Measurements from ENCODE around the gene ZNF609. TPM values are rescaled to one million over a fixed set of nuclear protein-coding genes. Genes with fewer than 3 reads are reported as not detected.
A peak's percentile ranks its signal among the peaks of the same experiment; 100 is the strongest.

ZNF609 gene
- total and polyA plus RNA-seq, 2 of the 13 experiments (the other 11 are each of a cell fraction or from before 2014, with no cell fraction given), result 8.9 to 9.9 TPM

DNA sequence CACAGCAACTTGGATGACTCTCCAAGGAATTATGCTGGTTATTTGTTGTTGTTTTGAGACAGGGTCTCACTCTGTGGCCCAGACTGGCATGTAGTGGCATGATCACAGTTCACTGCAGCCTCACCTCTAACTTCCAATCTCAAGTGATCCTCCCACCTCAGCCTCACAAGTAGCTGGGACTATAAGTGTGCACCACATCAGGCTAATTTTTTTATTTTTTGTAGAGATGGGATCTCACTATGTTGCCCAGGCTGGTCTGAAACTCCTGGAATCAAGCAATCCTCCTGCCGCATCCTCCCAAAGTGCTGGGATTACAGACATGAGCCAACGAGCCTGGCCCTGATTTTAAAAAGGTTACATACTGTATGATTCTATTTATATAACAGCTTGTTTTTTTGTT is 252.0 kb downstream of the ZNF609 start:
- DNase-seq (ENCODE audit: low spot score), result no peak
- no TSS peak for BruUV-seq (replicated peaks)
- no peak overlapping the region for H3K27ac ChIP-seq (ENCODE audit: extremely low read length, insufficient read depth, low read length)
- H3K9ac ChIP-seq (ENCODE audit: insufficient read depth, low read depth, low read length), result no peak overlapping the region
- in situ Hi-C loops (cut with HindIII; ENCODE audit: extremely low pct_ligation_motif_present, low pct_unique_long_range_greater_than_20kb), result no loop called here
- POLR2A ChIA-PET, result interaction anchor here (0.6 kb wide), 1 partner anchor 320 kb away, joined by 3 read pairs; no protein-coding TSS in a partner anchor
- 29% methylated on average over 2 of the region's 2 CpGs for WGBS (ENCODE audit: low lambda C conversion rate)
- H3K36me3 ChIP-seq (replicated peaks in 1 of 2; ENCODE audit: control insufficient read depth in 1 of 2, insufficient read depth in 2 of 2, low read length in 2 of 2), result no peaks in the 10 kb centered on the region
- FAIRE-seq, result no peak
- H3K27me3 ChIP-seq (ENCODE audit: control insufficient read depth in 1 of 2, insufficient read depth in 2 of 2, low read length in 2 of 2), result no peaks in the 10 kb centered on the region
- H3K79me2 ChIP-seq (ENCODE audit: insufficient read depth, low read length), result no peaks in the 10 kb centered on the region
- TF ChIP-seq SMARCC2 (IDR thresholded peaks at IDR 0.05) (no peak), SIN3B (IDR thresholded peaks at IDR 0.05; ENCODE audit: low read length) (no peak), ZNF121 (CRISPR knock-in tag; IDR thresholded peaks at IDR 0.05) (peak; percentile 73), RFX3 (CRISPR knock-in tag; IDR thresholded peaks at IDR 0.05) (no peak)
- TF ChIP-seq, protein P1, sequence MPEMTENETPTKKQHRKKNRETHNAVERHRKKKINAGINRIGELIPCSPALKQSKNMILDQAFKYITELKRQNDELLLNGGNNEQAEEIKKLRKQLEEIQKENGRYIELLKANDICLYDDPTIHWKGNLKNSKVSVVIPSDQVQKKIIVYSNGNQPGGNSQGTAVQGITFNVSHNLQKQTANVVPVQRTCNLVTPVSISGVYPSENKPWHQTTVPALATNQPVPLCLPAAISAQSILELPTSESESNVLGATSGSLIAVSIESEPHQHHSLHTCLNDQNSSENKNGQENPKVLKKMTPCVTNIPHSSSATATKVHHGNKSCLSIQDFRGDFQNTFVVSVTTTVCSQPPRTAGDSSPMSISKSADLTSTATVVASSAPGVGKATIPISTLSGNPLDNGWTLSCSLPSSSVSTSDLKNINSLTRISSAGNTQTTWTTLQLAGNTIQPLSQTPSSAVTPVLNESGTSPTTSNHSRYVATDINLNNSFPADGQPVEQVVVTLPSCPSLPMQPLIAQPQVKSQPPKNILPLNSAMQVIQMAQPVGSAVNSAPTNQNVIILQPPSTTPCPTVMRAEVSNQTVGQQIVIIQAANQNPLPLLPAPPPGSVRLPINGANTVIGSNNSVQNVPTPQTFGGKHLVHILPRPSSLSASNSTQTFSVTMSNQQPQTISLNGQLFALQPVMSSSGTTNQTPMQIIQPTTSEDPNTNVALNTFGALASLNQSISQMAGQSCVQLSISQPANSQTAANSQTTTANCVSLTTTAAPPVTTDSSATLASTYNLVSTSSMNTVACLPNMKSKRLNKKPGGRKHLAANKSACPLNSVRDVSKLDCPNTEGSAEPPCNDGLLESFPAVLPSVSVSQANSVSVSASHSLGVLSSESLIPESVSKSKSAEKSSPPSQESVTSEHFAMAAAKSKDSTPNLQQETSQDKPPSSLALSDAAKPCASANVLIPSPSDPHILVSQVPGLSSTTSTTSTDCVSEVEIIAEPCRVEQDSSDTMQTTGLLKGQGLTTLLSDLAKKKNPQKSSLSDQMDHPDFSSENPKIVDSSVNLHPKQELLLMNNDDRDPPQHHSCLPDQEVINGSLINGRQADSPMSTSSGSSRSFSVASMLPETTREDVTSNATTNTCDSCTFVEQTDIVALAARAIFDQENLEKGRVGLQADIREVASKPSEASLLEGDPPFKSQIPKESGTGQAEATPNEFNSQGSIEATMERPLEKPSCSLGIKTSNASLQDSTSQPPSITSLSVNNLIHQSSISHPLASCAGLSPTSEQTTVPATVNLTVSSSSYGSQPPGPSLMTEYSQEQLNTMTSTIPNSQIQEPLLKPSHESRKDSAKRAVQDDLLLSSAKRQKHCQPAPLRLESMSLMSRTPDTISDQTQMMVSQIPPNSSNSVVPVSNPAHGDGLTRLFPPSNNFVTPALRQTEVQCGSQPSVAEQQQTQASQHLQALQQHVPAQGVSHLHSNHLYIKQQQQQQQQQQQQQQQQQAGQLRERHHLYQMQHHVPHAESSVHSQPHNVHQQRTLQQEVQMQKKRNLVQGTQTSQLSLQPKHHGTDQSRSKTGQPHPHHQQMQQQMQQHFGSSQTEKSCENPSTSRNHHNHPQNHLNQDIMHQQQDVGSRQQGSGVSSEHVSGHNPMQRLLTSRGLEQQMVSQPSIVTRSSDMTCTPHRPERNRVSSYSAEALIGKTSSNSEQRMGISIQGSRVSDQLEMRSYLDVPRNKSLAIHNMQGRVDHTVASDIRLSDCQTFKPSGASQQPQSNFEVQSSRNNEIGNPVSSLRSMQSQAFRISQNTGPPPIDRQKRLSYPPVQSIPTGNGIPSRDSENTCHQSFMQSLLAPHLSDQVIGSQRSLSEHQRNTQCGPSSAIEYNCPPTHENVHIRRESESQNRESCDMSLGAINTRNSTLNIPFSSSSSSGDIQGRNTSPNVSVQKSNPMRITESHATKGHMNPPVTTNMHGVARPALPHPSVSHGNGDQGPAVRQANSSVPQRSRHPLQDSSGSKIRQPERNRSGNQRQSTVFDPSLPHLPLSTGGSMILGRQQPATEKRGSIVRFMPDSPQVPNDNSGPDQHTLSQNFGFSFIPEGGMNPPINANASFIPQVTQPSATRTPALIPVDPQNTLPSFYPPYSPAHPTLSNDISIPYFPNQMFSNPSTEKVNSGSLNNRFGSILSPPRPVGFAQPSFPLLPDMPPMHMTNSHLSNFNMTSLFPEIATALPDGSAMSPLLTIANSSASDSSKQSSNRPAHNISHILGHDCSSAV (CRISPR knock-in tag; IDR thresholded peaks at IDR 0.05; ENCODE audit: borderline replicate concordance), result no peak
- TF ChIP-seq, protein P2, sequence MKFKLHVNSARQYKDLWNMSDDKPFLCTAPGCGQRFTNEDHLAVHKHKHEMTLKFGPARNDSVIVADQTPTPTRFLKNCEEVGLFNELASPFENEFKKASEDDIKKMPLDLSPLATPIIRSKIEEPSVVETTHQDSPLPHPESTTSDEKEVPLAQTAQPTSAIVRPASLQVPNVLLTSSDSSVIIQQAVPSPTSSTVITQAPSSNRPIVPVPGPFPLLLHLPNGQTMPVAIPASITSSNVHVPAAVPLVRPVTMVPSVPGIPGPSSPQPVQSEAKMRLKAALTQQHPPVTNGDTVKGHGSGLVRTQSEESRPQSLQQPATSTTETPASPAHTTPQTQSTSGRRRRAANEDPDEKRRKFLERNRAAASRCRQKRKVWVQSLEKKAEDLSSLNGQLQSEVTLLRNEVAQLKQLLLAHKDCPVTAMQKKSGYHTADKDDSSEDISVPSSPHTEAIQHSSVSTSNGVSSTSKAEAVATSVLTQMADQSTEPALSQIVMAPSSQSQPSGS (CRISPR knock-in tag; IDR thresholded peaks at IDR 0.05), result no peak
- H3K9me3 ChIP-seq (ENCODE audit: low read length), result no peaks in the 10 kb centered on the region
- intact Hi-C loops (cut with micrococcal nuclease; ENCODE audit: unreplicated experiment), result no loop called here
- H3K4me2 ChIP-seq (ENCODE audit: low read depth, low read length), result no peak overlapping the region
- H3K4me1 ChIP-seq (ENCODE audit: insufficient read depth, low read length), result peaks cover 21% of the 10 kb centered on the region
- no peak for ATAC-seq
- H2AFZ ChIP-seq (ENCODE audit: low read length), result no peak overlapping the region
- H4K20me1 ChIP-seq (ENCODE audit: insufficient read depth, low read length), result no peaks in the 10 kb centered on the region
- CTCF ChIA-PET (ENCODE audit: low intra/inter-chr PET ratio, low total read pairs), result no interaction called here
- no peak overlapping the region for H3K4me3 ChIP-seq (replicated peaks in 1 of 3; ENCODE audit: insufficient read depth in 1 of 3, low read depth in 2 of 3, low read length in 3 of 3)
